ENCODE data around the gene AVPI1. TPM values are rescaled to one million over a fixed set of nuclear protein-coding genes. Genes with fewer than 3 reads are reported as not detected.
A peak's percentile ranks its signal among the peaks of the same experiment; 100 is the strongest.

The AVPI1 gene
- total and polyA plus RNA-seq, 10 of the 15 experiments (the other 5 are each of a cell fraction or from before 2014, with no cell fraction given), result 0.08 to 1.4 (median 0.84) TPM

DNA sequence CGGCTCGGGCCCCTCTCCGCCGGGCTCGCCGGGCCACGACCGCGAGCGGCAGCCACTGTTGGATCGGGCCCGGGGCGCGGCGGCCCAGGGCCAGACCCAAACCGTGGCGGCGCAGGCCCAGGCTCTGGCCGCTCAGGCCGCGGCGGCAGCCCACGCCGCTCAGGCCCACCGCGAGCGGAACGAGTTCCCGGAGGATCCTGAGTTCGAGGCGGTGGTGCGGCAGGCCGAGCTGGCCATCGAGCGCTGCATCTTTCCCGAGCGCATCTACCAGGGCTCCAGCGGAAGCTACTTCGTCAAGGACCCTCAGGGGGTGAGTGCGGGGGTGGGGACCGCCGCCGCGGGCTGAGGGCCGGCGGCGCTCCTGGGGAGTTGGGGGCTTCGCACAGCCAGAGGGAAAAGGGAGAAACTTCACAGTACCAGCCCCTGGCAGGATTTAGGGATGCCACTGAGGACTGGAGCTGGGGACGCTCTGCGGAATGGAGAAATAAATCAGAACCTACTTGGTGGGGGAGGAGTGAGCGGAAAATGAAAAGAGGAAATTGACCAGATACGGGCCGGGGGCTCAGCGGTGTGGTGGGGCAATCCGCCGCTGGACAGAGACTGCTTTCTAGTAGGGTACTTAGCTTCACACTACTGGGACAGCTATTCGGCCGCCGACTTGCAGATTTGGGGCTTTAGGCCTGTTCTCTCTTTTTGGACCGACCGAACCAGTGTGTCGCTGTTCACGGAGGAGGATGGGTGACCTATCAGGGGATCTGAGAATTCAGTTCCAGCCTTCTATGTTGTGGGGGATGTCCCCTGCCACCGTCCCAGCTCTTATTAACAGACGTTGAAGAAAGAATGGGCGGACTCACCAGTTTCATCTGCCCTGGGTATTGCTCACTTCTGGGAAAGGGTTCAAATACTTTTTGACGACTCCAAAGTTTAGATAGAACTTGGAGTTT is 45.9 kb downstream of the AVPI1 start (continued):
- TF ChIP-seq CHD2 (IDR thresholded peaks at IDR 0.05; ENCODE audit: borderline replicate concordance, low read depth, low read length), result no peak
- TF ChIP-seq, protein P1, sequence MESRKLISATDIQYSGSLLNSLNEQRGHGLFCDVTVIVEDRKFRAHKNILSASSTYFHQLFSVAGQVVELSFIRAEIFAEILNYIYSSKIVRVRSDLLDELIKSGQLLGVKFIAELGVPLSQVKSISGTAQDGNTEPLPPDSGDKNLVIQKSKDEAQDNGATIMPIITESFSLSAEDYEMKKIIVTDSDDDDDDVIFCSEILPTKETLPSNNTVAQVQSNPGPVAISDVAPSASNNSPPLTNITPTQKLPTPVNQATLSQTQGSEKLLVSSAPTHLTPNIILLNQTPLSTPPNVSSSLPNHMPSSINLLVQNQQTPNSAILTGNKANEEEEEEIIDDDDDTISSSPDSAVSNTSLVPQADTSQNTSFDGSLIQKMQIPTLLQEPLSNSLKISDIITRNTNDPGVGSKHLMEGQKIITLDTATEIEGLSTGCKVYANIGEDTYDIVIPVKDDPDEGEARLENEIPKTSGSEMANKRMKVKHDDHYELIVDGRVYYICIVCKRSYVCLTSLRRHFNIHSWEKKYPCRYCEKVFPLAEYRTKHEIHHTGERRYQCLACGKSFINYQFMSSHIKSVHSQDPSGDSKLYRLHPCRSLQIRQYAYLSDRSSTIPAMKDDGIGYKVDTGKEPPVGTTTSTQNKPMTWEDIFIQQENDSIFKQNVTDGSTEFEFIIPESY (IDR thresholded peaks at IDR 0.05), result no peak
- TF ChIP-seq ZZZ3 (IDR thresholded peaks at IDR 0.05; ENCODE audit: control insufficient read depth, insufficient read length, low read depth), result no peak
- TF ChIP-seq FOXK2 (IDR thresholded peaks at IDR 0.05), result no peak
- TF ChIP-seq LARP7 (IDR thresholded peaks at IDR 0.05), result peak; percentile 99
- TF ChIP-seq HDAC6 (IDR thresholded peaks at IDR 0.05; ENCODE audit: unreplicated experiment), result no peak
- TF ChIP-seq BACH1 (IDR thresholded peaks at IDR 0.05; ENCODE audit: borderline replicate concordance), result peak; percentile 89; the same call in 1 of the 2 replicates
- 0 out of 2 replicates have a peak, but pooled peaks have one; percentile 27 for TF ChIP-seq ZSCAN29 (IDR thresholded peaks at IDR 0.05)
- no peak for TF ChIP-seq SIN3A (IDR thresholded peaks at IDR 0.05; ENCODE audit: low read depth, low read length)
- TF ChIP-seq YBX1 (IDR thresholded peaks at IDR 0.05), result no peak
- peak in 1 of 2 experiments; percentile 77; a peak in 2 of 3 replicates for TF ChIP-seq EGR1 (IDR thresholded peaks at IDR 0.05; ENCODE audit: borderline replicate concordance in 1 of 2, low read depth in 2 of 2, low read length in 2 of 2)
- TF ChIP-seq SRF (IDR thresholded peaks at IDR 0.05; ENCODE audit: low read depth in 2 of 2, low read length in 2 of 2), result peak; percentile 68 to 79; a peak in 3 of 4 replicates
- TF ChIP-seq, protein P2, sequence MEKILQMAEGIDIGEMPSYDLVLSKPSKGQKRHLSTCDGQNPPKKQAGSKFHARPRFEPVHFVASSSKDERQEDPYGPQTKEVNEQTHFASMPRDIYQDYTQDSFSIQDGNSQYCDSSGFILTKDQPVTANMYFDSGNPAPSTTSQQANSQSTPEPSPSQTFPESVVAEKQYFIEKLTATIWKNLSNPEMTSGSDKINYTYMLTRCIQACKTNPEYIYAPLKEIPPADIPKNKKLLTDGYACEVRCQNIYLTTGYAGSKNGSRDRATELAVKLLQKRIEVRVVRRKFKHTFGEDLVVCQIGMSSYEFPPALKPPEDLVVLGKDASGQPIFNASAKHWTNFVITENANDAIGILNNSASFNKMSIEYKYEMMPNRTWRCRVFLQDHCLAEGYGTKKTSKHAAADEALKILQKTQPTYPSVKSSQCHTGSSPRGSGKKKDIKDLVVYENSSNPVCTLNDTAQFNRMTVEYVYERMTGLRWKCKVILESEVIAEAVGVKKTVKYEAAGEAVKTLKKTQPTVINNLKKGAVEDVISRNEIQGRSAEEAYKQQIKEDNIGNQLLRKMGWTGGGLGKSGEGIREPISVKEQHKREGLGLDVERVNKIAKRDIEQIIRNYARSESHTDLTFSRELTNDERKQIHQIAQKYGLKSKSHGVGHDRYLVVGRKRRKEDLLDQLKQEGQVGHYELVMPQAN (conservative IDR thresholded peaks at IDR 0.05), result peak; percentile 93
